Tibial nerve (tissue), 4 donors: ENCODE data around the gene CT45A9. TPM values are rescaled to one million over a fixed set of nuclear protein-coding genes. Genes with fewer than 3 reads are reported as not detected.
"Not testable (repeated sequence)": the region's sequence is repeated elsewhere in the genome, so short reads cannot be mapped to it uniquely, and the experiment has no call there.

Source experiments
- DNase-seq, 2 donors: peaks; one replicate each; pipeline ENCODE4 v3.0.0-alpha.2; 2019; ENCODE audit warnings: low spot score in 2 of 2
- H3K27ac ChIP-seq, 4 donors: fragments of 200-600 bp; sonication (generic) in 3 of 4; one replicate each; pipeline ENCODE4 v1.5.1; 2017 to 2019; ENCODE audit warnings: mild to moderate bottlenecking in 1 of 4
- H3K27me3 ChIP-seq, 2 donors: fragments of 200-600 bp; sonication (generic) in 1 of 2; one replicate each; pipeline versions ENCODE4 v1.5.1 to v1.6.0; 2017 to 2019
- H3K36me3 ChIP-seq, 3 donors: fragments of 200-600 bp; sonication (generic); one replicate each; pipeline ENCODE4 v1.5.1; 2018 to 2019
- H3K4me1 ChIP-seq, 4 donors: fragments of 200-600 bp; sonication (generic) in 3 of 4; one replicate each; pipeline ENCODE4 v1.5.1; 2017 to 2019
- H3K4me3 ChIP-seq, 4 donors: fragments of 200-600 bp; sonication (generic) in 3 of 4; one replicate each; pipeline ENCODE4 v1.5.1; 2017 to 2019; ENCODE audit warnings: mild to moderate bottlenecking in 1 of 4, moderate library complexity in 1 of 4
- H3K9me3 ChIP-seq, 4 donors: fragments of 200-600 bp; sonication (generic) in 3 of 4; one replicate each; pipeline ENCODE4 v1.5.1; 2017 to 2019
- CTCF ChIP-seq, 5 experiments: fragments of 200-600 bp in 3 of 5; fragments of 450-650 bp in 2 of 5; sonication (generic) in 3 of 5; IDR thresholded peaks; one replicate each; pipeline ENCODE4 v1.5.1; 2016 to 2019; ENCODE audit warnings: antibody characterized with exemption in 5 of 5, mild to moderate bottlenecking in 3 of 5, moderate library complexity in 2 of 5
- EP300 ChIP-seq, 2 donors: sonication (generic); formaldehyde crosslinking; IDR thresholded peaks; one replicate each; pipeline ENCODE4 v1.6.1; 2017; ENCODE audit warnings: antibody characterized with exemption in 2 of 2, mild to moderate bottlenecking in 1 of 2
- POLR2A ChIP-seq, 2 donors: fragments of 450-650 bp; IDR thresholded peaks; one replicate each; pipeline ENCODE4 v1.6.1; 2017; ENCODE audit warnings: antibody characterized with exemption in 2 of 2, mild to moderate bottlenecking in 2 of 2, moderate library complexity in 2 of 2
- WGBS, 2 donors: methylation state at CpG; one replicate each; pipeline ENCODE4 v1.1.5; 2018; 5-methylcytosine and 5-hydroxymethylcytosine counted together
- total RNA-seq, 4 donors: library from RNA; depleted of rRNA; stranded (reverse); fragments of >200 nt; gene quantifications; one replicate each; pipeline ENCODE4 v1.1.0, GENCODE V29; 2016

Gene CT45A9
- total RNA-seq, 4 donors from 2014 or later: not detected

- Histone ChIP-seq H3K9me3 (no peaks in the 10 kb centered on the region), H3K4me1 (no peaks in the 10 kb centered on the region), H3K27ac (no peak overlapping the region), H3K36me3 (no peaks in the 10 kb centered on the region), H3K27me3 (no peaks in the 10 kb centered on the region), H3K4me3 (no peak overlapping the region)
- no peak for DNase-seq
- WGBS, 2 donors: 81 to 92% methylated on average over 8 to 14 of the region's 14 CpGs
- TF ChIP-seq EP300 (IDR thresholded peaks at IDR 0.05) (no peak), POLR2A (IDR thresholded peaks at IDR 0.05) (no peak), CTCF (IDR thresholded peaks at IDR 0.05) (no peak)
Observed at GRCh38 chrX:135890087-135890585, 18.5 kb upstream of the CT45A9 start.

- not testable (repeated sequence) for H3K9me3 ChIP-seq, DNase-seq, H3K27ac ChIP-seq, H3K4me1 ChIP-seq, H3K27me3 ChIP-seq, H3K36me3 ChIP-seq, H3K4me3 ChIP-seq
- 73 to 78% methylated on average over 11 to 13 of the region's 15 CpGs for WGBS, 2 donors
Observed at GRCh38 chrX:135888976-135889375, 17.4 kb upstream of the CT45A9 start.

GRCh38 chrX:135888230-135888629, 16.6 kb upstream of the CT45A9 start:
- H3K27ac ChIP-seq, H3K4me3 ChIP-seq, H3K36me3 ChIP-seq, H3K27me3 ChIP-seq, H3K4me1 ChIP-seq, DNase-seq, H3K9me3 ChIP-seq: not testable (repeated sequence)
- WGBS, 2 donors: 89% methylated on average over 11 of the region's 18 CpGs

GRCh38 chrX:135882741-135883140, 11.1 kb upstream of the CT45A9 start:
- H3K27me3 ChIP-seq, DNase-seq, H3K4me3 ChIP-seq, H3K27ac ChIP-seq, H3K36me3 ChIP-seq, H3K9me3 ChIP-seq, H3K4me1 ChIP-seq: not testable (repeated sequence)
- 59 to 60% methylated on average over 4 to 5 of the region's 5 CpGs for WGBS, 2 donors

GRCh38 chrX:135854438-135854837, 17.2 kb downstream of the CT45A9 start, which contains the start of gene CT45A8:
Gene CT45A8 (minus strand): TSS chrX:135854538. CDS start chrX:135850783, 3,755 bp downstream.
- not testable (repeated sequence) for H3K27me3 ChIP-seq, DNase-seq, H3K4me3 ChIP-seq, H3K36me3 ChIP-seq, H3K9me3 ChIP-seq, H3K27ac ChIP-seq, H3K4me1 ChIP-seq
- no CpG with 5 or more reads among the region's 17 CpGs for WGBS, 2 donors

GRCh38 chrX:135837180-135837579, 34.4 kb downstream of the CT45A9 start, which contains the start of gene CT45A7:
Gene CT45A7 (minus strand): TSS chrX:135837280. CDS start chrX:135833533, 3,747 bp downstream.
- not testable (repeated sequence) for H3K4me3 ChIP-seq, H3K27me3 ChIP-seq, H3K36me3 ChIP-seq, H3K9me3 ChIP-seq, H3K27ac ChIP-seq, DNase-seq, H3K4me1 ChIP-seq
- no CpG with 5 or more reads among the region's 17 CpGs for WGBS, 2 donors

GRCh38 chrX:135819912-135820311, 51.7 kb downstream of the CT45A9 start, which contains the start of gene CT45A2:
Gene CT45A2 (minus strand): TSS chrX:135820012. CDS start chrX:135816265, 3,747 bp downstream.
- H3K4me3 ChIP-seq, H3K9me3 ChIP-seq, H3K36me3 ChIP-seq, H3K4me1 ChIP-seq, H3K27me3 ChIP-seq, DNase-seq, H3K27ac ChIP-seq: not testable (repeated sequence)
- WGBS, 2 donors: no CpG with 5 or more reads among the region's 17 CpGs

Other genes with a start within 250 kb of the CT45A9 start
- not detected for gene CT45A1, start 158.2 kb downstream of the CT45A9 start, total RNA-seq
- gene CT45A3, start 103.6 kb downstream of the CT45A9 start, total RNA-seq: not detected
- gene CT45A5, start 86.3 kb downstream of the CT45A9 start, total RNA-seq: not detected
- gene CT45A6, start 69.0 kb downstream of the CT45A9 start, total RNA-seq: not detected
- gene CT45A2, start 51.8 kb downstream of the CT45A9 start, total RNA-seq: not detected
- gene CT45A7, start 34.5 kb downstream of the CT45A9 start, total RNA-seq: not detected
- gene CT45A8, start 17.3 kb downstream of the CT45A9 start, total RNA-seq: not detected
- not detected for gene CT45A10, start 21.6 kb upstream of the CT45A9 start, total RNA-seq
- gene SAGE1, start 21.9 kb upstream of the CT45A9 start, total RNA-seq: not detected
- gene MMGT1, start 102.2 kb upstream of the CT45A9 start, total RNA-seq: 10 to 100 TPM; 24.1 to 31.6 (median 28.3) TPM
- gene SLC9A6, start 113.6 kb upstream of the CT45A9 start, total RNA-seq: 10 to 100 TPM; 12.9 to 23.9 (median 18.7) TPM